Mesothelial cell of epicardium (in vitro differentiated cells): ENCODE data around the gene TRIM28. TPM values are rescaled to one million over a fixed set of nuclear protein-coding genes. Genes with fewer than 3 reads are reported as not detected.
A peak's percentile ranks its signal among the peaks of the same experiment; 100 is the strongest.

Source experiments
- DNase-seq, 2 experiments: peaks; one replicate each; pipeline ENCODE4 v3.0.0; 2021; ENCODE audit warnings: low spot score in 2 of 2; ENCODE audit not compliant: unreplicated experiment in 2 of 2
- H3K27ac Mint-ChIP-seq: 2 replicates; pipeline ENCODE4 v1.8.0; 2021; ENCODE audit warnings: mixed read lengths
- H3K27me3 Mint-ChIP-seq: 2 replicates; pipeline ENCODE4 v1.8.0; 2021; ENCODE audit warnings: low read depth, mixed read lengths
- H3K36me3 Mint-ChIP-seq: 2 replicates; pipeline ENCODE4 v1.8.0; 2021; ENCODE audit warnings: mixed read lengths
- H3K4me1 Mint-ChIP-seq: 2 replicates; pipeline ENCODE4 v1.8.0; 2021; ENCODE audit warnings: mixed read lengths
- H3K4me3 Mint-ChIP-seq: 2 replicates; pipeline ENCODE4 v1.8.0; 2021; ENCODE audit warnings: mild to moderate bottlenecking, moderate library complexity, mixed read lengths
- H3K9me3 Mint-ChIP-seq: 2 replicates; pipeline ENCODE4 v1.8.0; 2021; ENCODE audit warnings: mixed read lengths
- CTCF ChIP-seq: fragments of 200-600 bp; sonication (generic); IDR thresholded peaks from one replicate; pipeline ENCODE4 v1.5.0; 2021; ENCODE audit warnings: antibody characterized with exemption; ENCODE audit not compliant: unreplicated experiment
- total RNA-seq: library from RNA; stranded (reverse); gene quantifications from 3 replicates; pipeline ENCODE4 v1.2.1, GENCODE V29; 2021

Gene TRIM28
- total RNA-seq, 1 donor from 2014 or later: 577 TPM

- Mint-ChIP-seq H3K36me3 (no peaks in the 10 kb centered on the region), H3K27me3 (no peaks in the 10 kb centered on the region), H3K4me3 (peak overlapping the region; percentile 71), H3K27ac (peak overlapping the region; percentile 67), H3K9me3 (no peaks in the 10 kb centered on the region), H3K4me1 (peaks cover 32% of the 10 kb centered on the region)
- DNase-seq: no peak
- no peak for TF ChIP-seq CTCF
Measured at GRCh38 chr19:58514564-58515022, 29.3 kb upstream of the TRIM28 start.

- H3K4me1 Mint-ChIP-seq: peaks cover 37% of the 10 kb centered on the region
- H3K9me3 Mint-ChIP-seq: no peaks in the 10 kb centered on the region
Measured at GRCh38 chr19:58515259-58515658, 28.6 kb upstream of the TRIM28 start.

GRCh38 chr19:58516246-58516836, 27.5 kb upstream of the TRIM28 start:
- no peaks in the 10 kb centered on the region for H3K36me3 Mint-ChIP-seq
- H3K9me3 Mint-ChIP-seq: no peaks in the 10 kb centered on the region

More at GRCh38 chr19:58515259-58515658, 28.6 kb upstream of the TRIM28 start:
- TF ChIP-seq CTCF: no peak
- Mint-ChIP-seq H3K27me3 (no peaks in the 10 kb centered on the region), H3K36me3 (no peaks in the 10 kb centered on the region), H3K4me3 (peak overlapping the region; percentile 71), H3K27ac (peak overlapping the region; percentile 60)
- no peak for DNase-seq

GRCh38 chr19:58516964-58517833, 26.7 kb upstream of the TRIM28 start:
- no peaks in the 10 kb centered on the region for H3K9me3 Mint-ChIP-seq
- H3K27ac Mint-ChIP-seq: no peak overlapping the region
- H3K4me3 Mint-ChIP-seq: peak overlapping the region; percentile 37
- no peaks in the 10 kb centered on the region for H3K36me3 Mint-ChIP-seq
- H3K4me1 Mint-ChIP-seq: peaks cover 41% of the 10 kb centered on the region
- DNase-seq: no peak
- no peaks in the 10 kb centered on the region for H3K27me3 Mint-ChIP-seq
- TF ChIP-seq CTCF: no peak

More at GRCh38 chr19:58516246-58516836, 27.5 kb upstream of the TRIM28 start:
- peaks cover 41% of the 10 kb centered on the region for H3K4me1 Mint-ChIP-seq
- no peak for TF ChIP-seq CTCF
- peak overlapping the region; percentile 60 for H3K27ac Mint-ChIP-seq
- no peaks in the 10 kb centered on the region for H3K27me3 Mint-ChIP-seq
- no peak for DNase-seq
- peak overlapping the region; percentile 48 for H3K4me3 Mint-ChIP-seq

- peak overlapping the region; percentile 92 for H3K4me3 Mint-ChIP-seq
- H3K27ac Mint-ChIP-seq: peak overlapping the region; percentile 99
- no peak for TF ChIP-seq CTCF
- no peak for DNase-seq
- H3K36me3 Mint-ChIP-seq: no peaks in the 10 kb centered on the region
- H3K27me3 Mint-ChIP-seq: no peaks in the 10 kb centered on the region
- peaks cover 41% of the 10 kb centered on the region for H3K4me1 Mint-ChIP-seq
- H3K9me3 Mint-ChIP-seq: no peaks in the 10 kb centered on the region
Measured at GRCh38 chr19:58518256-58519086, 25.4 kb upstream of the TRIM28 start.
